Measurements from ENCODE around the gene ZCCHC2. TPM values are rescaled to one million over a fixed set of nuclear protein-coding genes. Genes with fewer than 3 reads are reported as not detected.

Gene ZCCHC2
- total RNA-seq, 6 donors from 2014 or later, result 29.9 to 60.8 (median 40.6) TPM

DNA sequence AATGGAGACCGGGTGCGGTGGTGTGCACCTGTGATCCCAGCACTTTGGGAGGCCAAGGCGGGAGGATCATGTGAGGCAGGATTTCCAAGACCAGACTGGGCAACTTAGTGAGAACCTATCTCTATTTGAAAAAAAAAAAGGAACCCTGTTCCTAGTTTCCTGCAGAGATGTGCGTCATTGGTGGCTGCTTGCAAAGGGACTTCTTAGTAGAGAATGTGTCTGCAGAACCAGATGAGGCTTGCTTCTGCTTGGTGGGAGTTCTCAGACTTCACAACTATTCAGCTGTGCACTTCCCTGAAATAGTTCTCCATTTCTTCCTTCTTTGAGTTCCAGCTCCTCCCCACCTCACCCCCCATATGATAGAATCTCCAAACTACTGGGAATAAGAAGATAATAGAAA lies 22.3 kb downstream of the ZCCHC2 start:
- TF ChIP-seq EP300 (IDR thresholded peaks at IDR 0.05), result no peak
- Histone ChIP-seq H3K4me1 (no peaks in the 10 kb centered on the region), H3K4me3 (no peak overlapping the region), H3K27me3 (no peaks in the 10 kb centered on the region), H3K36me3 (peaks cover 2 to 87% (median 24%) of the 10 kb centered on the region in 4 donors), H3K9me3 (no peaks in the 10 kb centered on the region), H3K27ac (no peak overlapping the region)
- 90 to 93% methylated on average over 4 of the region's 4 CpGs for WGBS, 2 donors
- peak in 1 of 2 donors; percentile 71 for ATAC-seq (ENCODE audit: low FRiP score in 2 of 2)
- peak in 1 of 2 donors; percentile 48 for DNase-seq

DNA sequence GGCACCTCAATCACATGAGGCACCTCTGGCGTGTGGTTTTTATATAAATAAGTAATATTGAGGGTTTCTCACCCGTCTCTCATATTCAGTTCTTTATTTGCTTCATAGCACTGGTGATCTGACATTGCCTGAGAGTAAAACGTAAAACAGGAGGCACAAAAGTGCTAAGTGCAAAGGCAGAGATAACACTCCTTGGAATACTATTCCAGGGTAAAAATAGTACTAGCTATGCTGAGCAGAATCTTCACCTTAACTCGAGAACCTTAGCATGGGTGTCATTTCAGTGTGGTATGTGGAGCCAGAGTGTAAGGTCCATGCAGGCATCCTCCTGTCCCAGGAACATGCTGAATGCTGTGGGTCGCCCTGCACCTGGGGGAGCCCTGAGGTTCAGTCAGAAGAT lies 26.9 kb downstream of the ZCCHC2 start:
- H3K36me3 ChIP-seq, result peaks cover 6 to 71% (median 29%) of the 10 kb centered on the region in 4 donors
- H3K9me3 ChIP-seq, result no peaks in the 10 kb centered on the region
- H3K27me3 ChIP-seq, result no peaks in the 10 kb centered on the region
- peaks cover 0 to 2% (median 0%) of the 10 kb centered on the region in 4 donors for H3K4me1 ChIP-seq
- H3K4me3 ChIP-seq, result no peak overlapping the region
- WGBS, 2 donors, result 77 to 93% methylated on average over 5 of the region's 5 CpGs
- TF ChIP-seq, protein P1, sequence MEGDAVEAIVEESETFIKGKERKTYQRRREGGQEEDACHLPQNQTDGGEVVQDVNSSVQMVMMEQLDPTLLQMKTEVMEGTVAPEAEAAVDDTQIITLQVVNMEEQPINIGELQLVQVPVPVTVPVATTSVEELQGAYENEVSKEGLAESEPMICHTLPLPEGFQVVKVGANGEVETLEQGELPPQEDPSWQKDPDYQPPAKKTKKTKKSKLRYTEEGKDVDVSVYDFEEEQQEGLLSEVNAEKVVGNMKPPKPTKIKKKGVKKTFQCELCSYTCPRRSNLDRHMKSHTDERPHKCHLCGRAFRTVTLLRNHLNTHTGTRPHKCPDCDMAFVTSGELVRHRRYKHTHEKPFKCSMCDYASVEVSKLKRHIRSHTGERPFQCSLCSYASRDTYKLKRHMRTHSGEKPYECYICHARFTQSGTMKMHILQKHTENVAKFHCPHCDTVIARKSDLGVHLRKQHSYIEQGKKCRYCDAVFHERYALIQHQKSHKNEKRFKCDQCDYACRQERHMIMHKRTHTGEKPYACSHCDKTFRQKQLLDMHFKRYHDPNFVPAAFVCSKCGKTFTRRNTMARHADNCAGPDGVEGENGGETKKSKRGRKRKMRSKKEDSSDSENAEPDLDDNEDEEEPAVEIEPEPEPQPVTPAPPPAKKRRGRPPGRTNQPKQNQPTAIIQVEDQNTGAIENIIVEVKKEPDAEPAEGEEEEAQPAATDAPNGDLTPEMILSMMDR (IDR thresholded peaks at IDR 0.05), result no peak
- TF ChIP-seq POLR2AphosphoS5 (IDR thresholded peaks at IDR 0.05) (no peak), EP300 (IDR thresholded peaks at IDR 0.05) (no peak), POLR2A (IDR thresholded peaks at IDR 0.05) (no peak)
- no peak for ATAC-seq (ENCODE audit: low FRiP score in 2 of 2)
- no peak for DNase-seq
- no peak overlapping the region for H3K27ac ChIP-seq

DNA sequence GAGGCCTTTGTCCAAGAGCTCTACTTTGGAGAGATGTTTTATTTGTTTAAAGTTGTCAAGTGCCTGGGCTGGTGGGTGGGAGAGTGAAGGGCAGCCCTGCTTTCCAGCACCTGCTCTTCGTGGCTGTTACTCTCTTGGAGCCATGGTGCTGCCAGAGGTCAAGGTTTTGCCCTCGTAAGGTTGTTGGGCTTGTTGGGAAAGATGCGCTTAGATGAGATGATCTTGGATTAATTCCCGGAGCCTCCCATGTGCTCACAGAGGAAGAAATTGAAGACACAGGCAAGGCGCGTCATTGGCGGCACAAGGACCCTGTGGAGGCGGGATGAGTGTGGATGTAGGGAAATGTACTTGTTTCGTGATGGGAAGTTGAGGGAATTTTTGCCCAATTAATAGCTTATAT lies 27.9 kb downstream of the ZCCHC2 start:
- Histone ChIP-seq H3K4me3 (no peak overlapping the region), H3K9me3 (no peaks in the 10 kb centered on the region), H3K36me3 (peaks cover 4 to 68% (median 29%) of the 10 kb centered on the region in 4 donors), H3K27ac (no peak overlapping the region), H3K4me1 (peaks cover 0 to 7% (median 0%) of the 10 kb centered on the region in 4 donors), H3K27me3 (no peaks in the 10 kb centered on the region)
- TF ChIP-seq POLR2AphosphoS5 (IDR thresholded peaks at IDR 0.05) (no peak), POLR2A (IDR thresholded peaks at IDR 0.05) (no peak), EP300 (IDR thresholded peaks at IDR 0.05) (no peak)
- TF ChIP-seq, protein P1 (IDR thresholded peaks at IDR 0.05), result no peak
- no peak for DNase-seq
- ATAC-seq (ENCODE audit: low FRiP score in 2 of 2), result no peak
- WGBS, 2 donors, result 80 to 83% methylated on average over 9 of the region's 9 CpGs

DNA sequence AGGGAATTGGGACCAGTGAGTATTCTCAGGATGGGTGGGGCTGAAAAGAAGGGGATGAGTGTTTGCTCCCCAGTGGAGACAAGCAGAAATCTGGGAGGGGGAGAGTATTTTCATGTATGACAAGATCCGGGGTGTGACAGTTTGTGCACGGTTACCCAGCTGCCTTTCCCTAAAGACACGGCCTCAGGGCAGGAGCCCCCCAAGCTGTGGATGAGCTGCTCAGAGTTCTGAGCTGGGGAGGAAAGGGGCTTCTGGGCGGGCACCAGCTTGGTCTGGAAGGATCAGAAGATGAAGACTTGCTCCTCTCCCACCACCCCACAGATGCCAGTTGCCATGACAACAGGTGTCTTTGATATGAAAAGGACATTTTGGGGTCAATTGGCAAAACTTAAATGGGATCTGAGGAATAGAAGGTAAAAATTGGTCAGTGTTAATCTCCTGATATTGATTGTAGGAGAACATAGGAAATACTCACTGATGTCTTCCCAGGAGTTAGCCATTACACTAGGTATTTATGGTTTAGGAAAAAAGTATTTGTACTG lies 29.2 kb downstream of the ZCCHC2 start:
- 94 to 99% methylated on average over 4 of the region's 4 CpGs for WGBS, 2 donors

GRCh38 chr18:62554061-62554815 lies 31.4 kb downstream of the ZCCHC2 start:
- Histone ChIP-seq H3K36me3 (peaks cover 16 to 73% (median 40%) of the 10 kb centered on the region in 4 donors), H3K4me3 (no peak overlapping the region), H3K9me3 (no peaks in the 10 kb centered on the region), H3K4me1 (peaks cover 0 to 7% (median 0%) of the 10 kb centered on the region in 4 donors), H3K27ac (no peak overlapping the region), H3K27me3 (no peaks in the 10 kb centered on the region)
- no peak for TF ChIP-seq POLR2A (IDR thresholded peaks at IDR 0.05)
- WGBS, 2 donors, result 77 to 78% methylated on average over 6 of the region's 6 CpGs
- ATAC-seq (ENCODE audit: low FRiP score in 2 of 2), result no peak
- DNase-seq, result no peak

More for the DNA sequence above, 29.2 kb downstream of the ZCCHC2 start:
- H3K4me1 ChIP-seq, result peaks cover 0 to 7% (median 0%) of the 10 kb centered on the region in 4 donors
- ATAC-seq (ENCODE audit: low FRiP score in 2 of 2) (no peak), DNase-seq (no peak)
- no peak overlapping the region for H3K4me3 ChIP-seq
- H3K9me3 ChIP-seq, result no peaks in the 10 kb centered on the region
- no peak for TF ChIP-seq POLR2AphosphoS5 (IDR thresholded peaks at IDR 0.05)
- TF ChIP-seq EP300 (IDR thresholded peaks at IDR 0.05), result no peak
- TF ChIP-seq, protein P1 (IDR thresholded peaks at IDR 0.05), result no peak
- TF ChIP-seq POLR2A (IDR thresholded peaks at IDR 0.05), result no peak
- H3K27me3 ChIP-seq, result no peaks in the 10 kb centered on the region
- H3K27ac ChIP-seq, result no peak overlapping the region
- peaks cover 10 to 68% (median 32%) of the 10 kb centered on the region in 4 donors for H3K36me3 ChIP-seq

Measured in upper lobe of left lung (tissue), 6 donors.